Natural killer cell (primary cell): ENCODE measurements around the gene RERE. TPM values are rescaled to one million over a fixed set of nuclear protein-coding genes. Genes with fewer than 3 reads are reported as not detected.
A peak's percentile ranks its signal among the peaks of the same experiment; 100 is the strongest.
"Not testable (repeated sequence)": the region's sequence is repeated elsewhere in the genome, so short reads cannot be mapped to it uniquely, and the experiment has no call there.

Source experiments
- ATAC-seq, 3 donors: fragments of 150-1000 bp in 2 of 3; fragments of 200-7000 bp in 1 of 3; cut with Tn5 transposase; 1 replicate in 1 of 3; 2 replicates in 2 of 3; pipeline ENCODE4 v1.10.0; 2021; ENCODE audit warnings: mild to moderate bottlenecking in 2 of 3, moderate library complexity in 2 of 3
- DNase-seq, 2 donors: peaks; one replicate each; pipeline versions ENCODE4 v3.0.0 to v3.0.0-alpha.2; 2013 to 2021; ENCODE audit warnings: mixed read lengths in 1 of 2
- H3K27ac ChIP-seq: one replicate; pipeline ENCODE4 v1.5.1; 2013; ENCODE audit warnings: mild to moderate bottlenecking, low read length
- H3K27me3 ChIP-seq: one replicate; pipeline ENCODE4 v1.6.1; 2013; ENCODE audit warnings: low read length; ENCODE audit not compliant: control insufficient read depth, insufficient read depth
- H3K36me3 ChIP-seq: one replicate; pipeline ENCODE4 v1.6.1; 2013; ENCODE audit warnings: low read length; ENCODE audit not compliant: control insufficient read depth, insufficient read depth
- H3K4me1 ChIP-seq: one replicate; pipeline ENCODE4 v1.6.1; 2013; ENCODE audit warnings: low read length; ENCODE audit not compliant: control insufficient read depth, insufficient read depth
- H3K4me3 ChIP-seq: one replicate; pipeline ENCODE4 v1.5.1; 2013; ENCODE audit warnings: low read length
- H3K9me3 ChIP-seq: one replicate; pipeline ENCODE4 v1.6.1; 2013; ENCODE audit warnings: low read length; ENCODE audit not compliant: control insufficient read depth, insufficient read depth
- H3K27ac Mint-ChIP-seq, 2 donors: one replicate each; pipeline ENCODE4 v1.8.0; 2022; ENCODE audit warnings: mild to moderate bottlenecking in 2 of 2, mixed read lengths in 2 of 2, moderate library complexity in 1 of 2
- H3K27me3 Mint-ChIP-seq, 2 donors: one replicate each; pipeline ENCODE4 v1.8.0; 2022; ENCODE audit warnings: low read depth in 2 of 2, mixed read lengths in 2 of 2
- H3K36me3 Mint-ChIP-seq: one replicate; pipeline ENCODE4 v1.8.0; 2022; ENCODE audit warnings: mixed read lengths
- H3K4me1 Mint-ChIP-seq, 2 donors: one replicate each; pipeline ENCODE4 v1.8.0; 2022; ENCODE audit warnings: mixed read lengths in 2 of 2
- H3K4me3 Mint-ChIP-seq: one replicate; pipeline ENCODE4 v1.8.0; 2022; ENCODE audit warnings: mild to moderate bottlenecking, moderate library complexity, mixed read lengths
- H3K9me3 Mint-ChIP-seq, 2 donors: one replicate each; pipeline ENCODE4 v1.8.0; 2022; ENCODE audit warnings: mixed read lengths in 2 of 2
- WGBS: methylation state at CpG from one replicate; pipeline ENCODE4 v1.1.7; 2013; ENCODE audit warnings: missing lambda C conversion rate; ENCODE audit not compliant: insufficient coverage; 5-methylcytosine and 5-hydroxymethylcytosine counted together
- intact Hi-C: fragments of 100-400 bp; cut with micrococcal nuclease; formaldehyde crosslinking; loops from one replicate; pipeline ENCODE4 v1.14.2; 2022
- total RNA-seq, 4 donors: library from RNA; stranded (reverse); fragments of 120-200 nt in 1 of 4; gene quantifications; one replicate each; pipeline versions ENCODE4 v1.2.3 to v1.2.4, GENCODE V29; 2013 to 2022
- TF ChIP-seq, protein P1 (sequence below): fragments of 200-600 bp; IDR thresholded peaks from one replicate; pipeline ENCODE4 v1.8.0; 2022; ENCODE audit warnings: antibody characterized with exemption

RERE gene
- total RNA-seq, 3 donors from 2014 or later (not counting 1 experiment from before 2014, with no cell fraction given), result 67.7 to 76.0 (median 73.0) TPM

DNA sequence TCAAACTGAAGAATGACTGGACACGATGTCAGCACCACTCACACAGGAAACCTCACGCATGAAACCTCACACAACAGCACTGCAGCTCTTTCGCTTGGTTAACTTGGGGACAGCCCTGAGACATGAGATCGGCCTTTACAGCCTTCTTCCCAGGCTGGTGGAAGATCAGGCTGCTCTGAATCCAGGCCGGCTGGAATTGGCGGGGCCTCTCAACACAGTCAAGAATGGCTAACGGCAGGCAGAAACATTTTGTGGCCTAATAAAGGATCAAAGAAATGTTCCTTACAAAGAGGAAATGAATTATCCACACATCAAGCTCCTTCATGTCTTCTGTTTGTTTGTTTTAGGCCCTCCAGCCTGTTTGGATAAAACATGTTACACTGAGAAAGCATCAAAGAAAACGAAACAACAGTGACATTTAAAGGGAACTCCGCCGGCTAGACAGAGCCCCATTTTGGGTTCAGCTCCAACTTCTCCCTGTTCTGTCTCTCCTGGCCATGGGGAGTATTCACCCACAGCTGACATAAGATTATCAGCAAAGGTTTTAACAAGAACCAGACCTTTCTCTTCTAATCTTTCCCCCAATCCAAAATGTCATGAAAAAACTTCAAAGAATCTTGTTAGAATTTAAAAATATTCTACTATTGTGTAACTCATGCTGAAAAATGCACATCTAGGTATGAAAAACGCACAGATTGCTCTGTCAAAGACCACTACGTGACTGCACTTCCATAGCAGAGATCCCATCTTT lies 368.4 kb downstream of the RERE start:
- Histone ChIP-seq H3K27me3 (no peaks in the 10 kb centered on the region), H3K36me3 (peaks cover 2% of the 10 kb centered on the region), H3K9me3 (no peaks in the 10 kb centered on the region), H3K4me1 (peaks cover 11% of the 10 kb centered on the region), H3K27ac (no peak overlapping the region), H3K4me3 (no peak overlapping the region)
- TF ChIP-seq, protein P1, sequence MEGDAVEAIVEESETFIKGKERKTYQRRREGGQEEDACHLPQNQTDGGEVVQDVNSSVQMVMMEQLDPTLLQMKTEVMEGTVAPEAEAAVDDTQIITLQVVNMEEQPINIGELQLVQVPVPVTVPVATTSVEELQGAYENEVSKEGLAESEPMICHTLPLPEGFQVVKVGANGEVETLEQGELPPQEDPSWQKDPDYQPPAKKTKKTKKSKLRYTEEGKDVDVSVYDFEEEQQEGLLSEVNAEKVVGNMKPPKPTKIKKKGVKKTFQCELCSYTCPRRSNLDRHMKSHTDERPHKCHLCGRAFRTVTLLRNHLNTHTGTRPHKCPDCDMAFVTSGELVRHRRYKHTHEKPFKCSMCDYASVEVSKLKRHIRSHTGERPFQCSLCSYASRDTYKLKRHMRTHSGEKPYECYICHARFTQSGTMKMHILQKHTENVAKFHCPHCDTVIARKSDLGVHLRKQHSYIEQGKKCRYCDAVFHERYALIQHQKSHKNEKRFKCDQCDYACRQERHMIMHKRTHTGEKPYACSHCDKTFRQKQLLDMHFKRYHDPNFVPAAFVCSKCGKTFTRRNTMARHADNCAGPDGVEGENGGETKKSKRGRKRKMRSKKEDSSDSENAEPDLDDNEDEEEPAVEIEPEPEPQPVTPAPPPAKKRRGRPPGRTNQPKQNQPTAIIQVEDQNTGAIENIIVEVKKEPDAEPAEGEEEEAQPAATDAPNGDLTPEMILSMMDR, result no peak
- Mint-ChIP-seq H3K4me3 (peak overlapping the region; percentile 43), H3K4me1 (peaks cover 20 to 24% of the 10 kb centered on the region in 2 donors), H3K9me3 (no peaks in the 10 kb centered on the region), H3K27me3 (peaks cover 3 to 6% of the 10 kb centered on the region in 2 donors), H3K36me3 (peaks cover 5% of the 10 kb centered on the region), H3K27ac (no peak overlapping the region)
- DNase-seq (peak in 1 of 2 donors; percentile 26), ATAC-seq (peak; percentile 55 to 92 (median 79))
- intact Hi-C loops, result no loop called here
- 58% methylated on average over 12 of the region's 12 CpGs for WGBS

DNA sequence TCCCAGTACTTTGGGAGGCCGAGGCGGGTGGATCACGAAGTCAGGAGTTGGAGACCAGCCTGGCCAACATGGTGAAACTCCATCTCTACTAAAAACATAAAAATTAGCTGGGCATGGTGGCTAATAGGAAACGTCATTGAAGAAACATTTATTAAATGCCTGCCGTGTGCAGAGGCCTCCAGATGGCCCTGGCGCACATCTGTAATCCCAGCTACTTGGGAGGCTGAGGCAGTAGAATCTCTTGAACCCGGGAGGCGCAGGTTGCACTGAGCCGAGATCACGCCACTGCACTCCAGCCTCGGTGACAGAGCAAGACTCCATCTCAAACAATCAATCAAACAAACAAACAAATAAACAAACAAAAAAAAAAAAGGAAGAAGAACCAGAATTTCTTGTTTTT lies 368.9 kb downstream of the RERE start:
- H3K4me3 Mint-ChIP-seq, result peak overlapping the region; percentile 43
- 95% methylated on average over 11 of the region's 11 CpGs for WGBS
- intact Hi-C loops, H3K9me3 ChIP-seq, DNase-seq, H3K4me3 ChIP-seq, H3K36me3 ChIP-seq, H3K27me3 ChIP-seq, H3K9me3 Mint-ChIP-seq, H3K36me3 Mint-ChIP-seq, H3K27ac ChIP-seq, H3K27ac Mint-ChIP-seq, H3K27me3 Mint-ChIP-seq: not testable (repeated sequence)
- H3K4me1 ChIP-seq, result peaks cover 11% of the 10 kb centered on the region
- peak in 2 of 3 donors; percentile 14 to 18 for ATAC-seq
- peaks cover 20 to 24% of the 10 kb centered on the region in 2 donors for H3K4me1 Mint-ChIP-seq

DNA sequence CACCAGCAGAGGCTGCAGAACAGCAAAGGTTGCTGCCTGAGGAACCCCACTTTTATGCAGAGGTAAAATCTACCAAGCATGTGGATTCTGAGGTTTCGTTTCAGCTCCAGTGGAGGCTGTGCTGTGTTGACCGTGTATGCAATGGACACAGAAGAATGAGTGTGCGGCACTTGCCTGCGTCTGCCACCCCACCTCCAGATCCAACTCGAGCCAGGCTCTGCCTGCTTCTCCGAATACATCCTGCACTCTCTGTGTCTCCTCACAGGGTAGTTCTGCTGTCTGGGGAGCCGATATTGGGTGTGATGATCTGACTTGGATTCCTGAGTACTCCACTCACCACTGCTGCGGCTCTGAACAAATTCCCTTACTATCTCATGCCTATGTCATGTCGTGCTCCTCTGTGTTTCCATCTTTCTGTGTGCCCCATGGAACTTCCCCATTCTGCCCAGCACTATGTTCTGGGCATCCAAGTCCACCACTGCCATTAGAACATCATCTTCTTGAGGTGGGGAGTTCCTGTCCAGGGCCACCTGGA lies 369.8 kb downstream of the RERE start:
- intact Hi-C loops, result no loop called here
- H3K9me3 Mint-ChIP-seq, result no peaks in the 10 kb centered on the region
- peaks cover 8% of the 10 kb centered on the region for H3K36me3 Mint-ChIP-seq
- ATAC-seq (no peak), DNase-seq (no peak)
- peaks cover 3 to 6% of the 10 kb centered on the region in 2 donors for H3K27me3 Mint-ChIP-seq
- TF ChIP-seq, protein P1, result no peak
- peaks cover 4% of the 10 kb centered on the region for H3K9me3 ChIP-seq
- H3K4me3 ChIP-seq, result no peak overlapping the region
- peaks cover 20 to 24% of the 10 kb centered on the region in 2 donors for H3K4me1 Mint-ChIP-seq
- H3K36me3 ChIP-seq, result peaks cover 2% of the 10 kb centered on the region
- H3K27ac ChIP-seq, result no peak overlapping the region
- H3K4me1 ChIP-seq, result peaks cover 11% of the 10 kb centered on the region
- H3K4me3 Mint-ChIP-seq, result no peak overlapping the region
- 96% methylated on average over 9 of the region's 9 CpGs for WGBS
- no peaks in the 10 kb centered on the region for H3K27me3 ChIP-seq
- H3K27ac Mint-ChIP-seq, result no peak overlapping the region

DNA sequence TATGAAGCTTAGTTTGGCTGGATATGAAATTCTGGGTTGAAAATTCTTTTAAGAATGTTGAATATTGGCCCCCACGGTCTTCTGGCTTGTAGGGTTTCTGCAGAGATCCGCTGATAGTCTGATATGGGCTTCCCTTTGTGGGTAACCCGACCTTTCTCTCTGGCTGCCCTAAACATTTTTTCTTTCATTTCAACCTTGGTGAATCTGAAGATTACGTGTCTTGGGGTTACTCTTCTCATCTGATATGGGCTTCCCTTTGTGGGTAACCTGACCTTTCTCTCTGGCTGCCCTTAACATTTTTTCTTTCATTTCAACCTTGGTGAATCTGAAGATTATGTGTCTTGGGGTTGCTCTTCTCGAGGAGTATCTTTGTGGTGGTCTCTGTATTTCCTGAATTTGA lies 371.3 kb downstream of the RERE start:
- peaks cover 12% of the 10 kb centered on the region for H3K36me3 Mint-ChIP-seq
- H3K4me1 ChIP-seq, result peaks cover 11% of the 10 kb centered on the region
- H3K27ac ChIP-seq, H3K36me3 ChIP-seq, H3K9me3 Mint-ChIP-seq, H3K4me3 ChIP-seq, H3K27me3 Mint-ChIP-seq, intact Hi-C loops, H3K9me3 ChIP-seq, DNase-seq, H3K27me3 ChIP-seq: not testable (repeated sequence)
- ATAC-seq, result peak in 1 of 3 donors; percentile 33
- 31% methylated on average over 4 of the region's 5 CpGs for WGBS
- H3K4me1 Mint-ChIP-seq, result peaks cover 24% of the 10 kb centered on the region in 2 donors
- peak overlapping the region; percentile 41 for H3K4me3 Mint-ChIP-seq
- H3K27ac Mint-ChIP-seq, result peak overlapping the region in 1 of 2 donors; percentile 9
